Suprapubic skin (tissue), 4 donors: Measurements from ENCODE around the gene ARHGEF39. TPM values are rescaled to one million over a fixed set of nuclear protein-coding genes. Genes with fewer than 3 reads are reported as not detected.

Experiments
- DNase-seq, 2 donors: peaks; one replicate each; pipeline ENCODE4 v3.0.0-alpha.2; 2019; ENCODE audit warnings: low spot score in 2 of 2
- H3K27ac ChIP-seq: fragments of 200-600 bp; sonication (generic); one replicate; pipeline ENCODE4 v1.5.1; 2019
- H3K27me3 ChIP-seq: fragments of 200-600 bp; sonication (generic); one replicate; pipeline ENCODE4 v1.5.1; 2019
- H3K36me3 ChIP-seq: fragments of 200-600 bp; sonication (generic); one replicate; pipeline ENCODE4 v1.5.1; 2019
- H3K4me1 ChIP-seq: fragments of 200-600 bp; sonication (generic); one replicate; pipeline ENCODE4 v1.5.1; 2019
- H3K4me3 ChIP-seq: fragments of 200-600 bp; sonication (generic); one replicate; pipeline ENCODE4 v1.5.1; 2019; ENCODE audit warnings: mild to moderate bottlenecking
- H3K9me3 ChIP-seq: fragments of 200-600 bp; sonication (generic); one replicate; pipeline ENCODE4 v1.5.1; 2019
- CTCF ChIP-seq, 2 donors: fragments of 200-600 bp in 1 of 2; fragments of 450-650 bp in 1 of 2; sonication (generic) in 1 of 2; IDR thresholded peaks; one replicate each; pipeline ENCODE4 v1.5.1; 2016 to 2019; ENCODE audit warnings: antibody characterized with exemption in 2 of 2, mild to moderate bottlenecking in 1 of 2, moderate library complexity in 1 of 2
- EP300 ChIP-seq: sonication (generic); formaldehyde crosslinking; IDR thresholded peaks from one replicate; pipeline ENCODE4 v1.6.1; 2017; ENCODE audit warnings: antibody characterized with exemption
- POLR2A ChIP-seq, 2 donors: fragments of 450-650 bp; IDR thresholded peaks; one replicate each; pipeline ENCODE4 v1.6.1; 2017; ENCODE audit warnings: antibody characterized with exemption in 2 of 2, mild to moderate bottlenecking in 2 of 2, moderate library complexity in 2 of 2
- POLR2AphosphoS5 ChIP-seq, 3 donors: sonication (generic); formaldehyde crosslinking; IDR thresholded peaks; one replicate each; pipeline ENCODE4 v1.6.1; 2017; ENCODE audit warnings: antibody characterized with exemption in 3 of 3
- WGBS: methylation state at CpG from one replicate; pipeline ENCODE4 v1.1.5; 2018; 5-methylcytosine and 5-hydroxymethylcytosine counted together
- total RNA-seq, 4 donors: library from RNA; depleted of rRNA; stranded (reverse); fragments of >200 nt; gene quantifications; one replicate each; pipeline ENCODE4 v1.1.0, GENCODE V29; 2016

The ARHGEF39 gene
- total RNA-seq, 4 donors from 2014 or later: 0.34 to 11.3 (median 1.9) TPM

GRCh38 chr9:35665471-35665818 is 450 bp upstream of the ARHGEF39 start:
- H3K9me3 ChIP-seq: no peaks in the 10 kb centered on the region
- H3K4me1 ChIP-seq: peaks cover 28% of the 10 kb centered on the region
- WGBS: 12% methylated on average over 5 of the region's 5 CpGs
- peak overlapping the region; percentile 58 for H3K4me3 ChIP-seq
- no peak for DNase-seq
- peaks cover 4% of the 10 kb centered on the region for H3K36me3 ChIP-seq
- H3K27me3 ChIP-seq: no peaks in the 10 kb centered on the region
- H3K27ac ChIP-seq: no peak overlapping the region
- TF ChIP-seq CTCF (IDR thresholded peaks at IDR 0.05): no peak
- no peak for TF ChIP-seq POLR2A (IDR thresholded peaks at IDR 0.05)
- no peak for TF ChIP-seq POLR2AphosphoS5 (IDR thresholded peaks at IDR 0.05)
- no peak for TF ChIP-seq EP300

- Histone ChIP-seq H3K36me3 (peaks cover 4% of the 10 kb centered on the region), H3K4me3 (no peak overlapping the region), H3K27me3 (no peaks in the 10 kb centered on the region), H3K27ac (peak overlapping the region; percentile 98), H3K9me3 (no peaks in the 10 kb centered on the region), H3K4me1 (peaks cover 49% of the 10 kb centered on the region)
- WGBS: 86% methylated on average over 7 of the region's 7 CpGs
- TF ChIP-seq CTCF (IDR thresholded peaks at IDR 0.05) (no peak), EP300 (no peak)
- no peak for DNase-seq
Observed at GRCh38 chr9:35662437-35662836, 2.6 kb downstream of the ARHGEF39 start.

GRCh38 chr9:35661756-35662350 is 3.1 kb downstream of the ARHGEF39 start:
- DNase-seq: no peak
- WGBS: 67% methylated on average over 3 of the region's 3 CpGs
- peaks cover 4% of the 10 kb centered on the region for H3K36me3 ChIP-seq
- TF ChIP-seq EP300 (no peak), POLR2A (IDR thresholded peaks at IDR 0.05) (no peak), POLR2AphosphoS5 (IDR thresholded peaks at IDR 0.05) (no peak), CTCF (IDR thresholded peaks at IDR 0.05) (no peak)
- H3K27ac ChIP-seq: peak overlapping the region; percentile 98
- H3K4me3 ChIP-seq: no peak overlapping the region
- no peaks in the 10 kb centered on the region for H3K27me3 ChIP-seq
- H3K4me1 ChIP-seq: peaks cover 55% of the 10 kb centered on the region
- no peaks in the 10 kb centered on the region for H3K9me3 ChIP-seq

GRCh38 chr9:35660966-35661415 is 4.0 kb downstream of the ARHGEF39 start:
- DNase-seq: no peak
- no peaks in the 10 kb centered on the region for H3K27me3 ChIP-seq
- H3K9me3 ChIP-seq: no peaks in the 10 kb centered on the region
- 43% methylated on average over 9 of the region's 9 CpGs for WGBS
- peaks cover 57% of the 10 kb centered on the region for H3K4me1 ChIP-seq
- H3K27ac ChIP-seq: peak overlapping the region; percentile 98
- H3K36me3 ChIP-seq: peaks cover 4% of the 10 kb centered on the region
- no peak overlapping the region for H3K4me3 ChIP-seq
- TF ChIP-seq CTCF (IDR thresholded peaks at IDR 0.05) (peak in 1 of 2 donors; percentile 39), POLR2AphosphoS5 (IDR thresholded peaks at IDR 0.05) (no peak)

- Histone ChIP-seq H3K27ac (peak overlapping the region; percentile 98), H3K36me3 (peaks cover 4% of the 10 kb centered on the region), H3K4me1 (peaks cover 43% of the 10 kb centered on the region), H3K4me3 (peak overlapping the region; percentile 83), H3K27me3 (no peaks in the 10 kb centered on the region), H3K9me3 (no peaks in the 10 kb centered on the region)
- 46% methylated on average over 3 of the region's 3 CpGs for WGBS
- TF ChIP-seq POLR2AphosphoS5 (IDR thresholded peaks at IDR 0.05) (peak in 1 of 3 donors; percentile 17), CTCF (IDR thresholded peaks at IDR 0.05) (no peak), EP300 (peak; percentile 75), POLR2A (IDR thresholded peaks at IDR 0.05) (no peak)
- no peak for DNase-seq
Observed at GRCh38 chr9:35659340-35659739, 5.7 kb downstream of the ARHGEF39 start.
